ENCODE measurements around the gene PPM1F. TPM values are rescaled to one million over a fixed set of nuclear protein-coding genes. Genes with fewer than 3 reads are reported as not detected.

Gene PPM1F
- total RNA-seq, 1 experiment from 2014 or later: 21.1 TPM

DNA sequence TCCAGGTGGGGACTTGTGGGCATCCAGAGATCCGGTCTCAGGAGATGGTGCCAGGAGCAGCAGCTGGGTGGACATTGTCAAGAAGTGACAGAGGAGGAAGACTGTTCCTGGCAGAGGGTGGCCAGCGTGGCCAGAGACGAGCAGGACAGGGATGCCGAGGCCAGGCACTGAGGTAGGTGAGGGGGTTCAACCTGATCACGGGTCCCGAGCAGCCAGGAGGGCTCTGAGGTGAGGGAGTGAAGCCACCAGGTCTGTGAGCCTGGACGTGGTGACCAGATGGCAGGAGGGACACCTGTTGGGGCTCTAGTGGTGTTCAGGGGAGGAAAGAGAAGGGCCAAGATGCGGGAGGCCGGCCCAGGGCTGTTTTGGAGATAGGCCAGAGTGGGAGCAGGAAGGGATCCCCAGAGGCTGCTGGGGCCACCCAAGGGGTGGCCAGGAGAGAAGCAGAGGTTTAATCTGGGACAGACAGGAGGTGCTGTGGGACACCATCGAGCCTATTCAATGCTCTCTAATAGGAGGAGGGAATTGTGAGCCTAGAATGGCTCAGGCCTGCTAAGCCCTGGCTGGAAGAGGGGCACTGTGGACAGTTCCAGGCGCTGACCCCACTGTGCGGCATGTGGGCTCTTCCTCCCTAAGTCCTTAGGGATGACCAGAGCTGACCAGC is 6.3 kb downstream of the PPM1F start:
- no peak overlapping the region for H2BK12ac ChIP-seq (ENCODE audit: insufficient read length, low read depth, low read length)
- H3K27ac ChIP-seq (ENCODE audit: insufficient read length, low read depth, low read length): no peak overlapping the region
- H2BK20ac ChIP-seq (ENCODE audit: low read depth, low read length, poor library complexity, severe bottlenecking): no peak overlapping the region
- Mint-ChIP-seq H3K4me1 (peaks cover 10 to 20% of the 10 kb centered on the region in 2 experiments), H3K27me3 (ENCODE audit: low read depth) (peaks cover 9% of the 10 kb centered on the region), H3K9me3 (no peaks in the 10 kb centered on the region), H3K27ac (peak overlapping the region in 1 of 3 experiments; percentile 34; a peak in 2 of 7 replicates), H3K36me3 (ENCODE audit: insufficient read depth in 1 of 3, low read depth in 3 of 3) (peaks cover 6 to 17% (median 12%) of the 10 kb centered on the region in 3 experiments), H3K4me3 (no peak overlapping the region)
- no peaks in the 10 kb centered on the region for H3K23me2 ChIP-seq (ENCODE audit: insufficient read length, low read depth, low read length, poor library complexity, severe bottlenecking)
- no peak overlapping the region for H2BK5ac ChIP-seq (ENCODE audit: insufficient read length, low read length)
- no peak overlapping the region for H4K91ac ChIP-seq (ENCODE audit: insufficient read length, low read depth, low read length)
- DNase-seq: no peak
- no peaks in the 10 kb centered on the region for H3K9me3 ChIP-seq (ENCODE audit: control insufficient read depth, low read depth, low read length)
- H3T11ph ChIP-seq (ENCODE audit: low read length): no peak overlapping the region
- H2AK5ac ChIP-seq (ENCODE audit: insufficient read length, low read length): no peak overlapping the region
- WGBS (ENCODE audit: extremely low coverage, insufficient read length, low lambda C conversion rate): no CpG with 5 or more reads among the region's 12 CpGs
- H3K9ac ChIP-seq (ENCODE audit: extremely low read depth, insufficient read length, low read length): no peak overlapping the region
- TF ChIP-seq, protein P1, sequence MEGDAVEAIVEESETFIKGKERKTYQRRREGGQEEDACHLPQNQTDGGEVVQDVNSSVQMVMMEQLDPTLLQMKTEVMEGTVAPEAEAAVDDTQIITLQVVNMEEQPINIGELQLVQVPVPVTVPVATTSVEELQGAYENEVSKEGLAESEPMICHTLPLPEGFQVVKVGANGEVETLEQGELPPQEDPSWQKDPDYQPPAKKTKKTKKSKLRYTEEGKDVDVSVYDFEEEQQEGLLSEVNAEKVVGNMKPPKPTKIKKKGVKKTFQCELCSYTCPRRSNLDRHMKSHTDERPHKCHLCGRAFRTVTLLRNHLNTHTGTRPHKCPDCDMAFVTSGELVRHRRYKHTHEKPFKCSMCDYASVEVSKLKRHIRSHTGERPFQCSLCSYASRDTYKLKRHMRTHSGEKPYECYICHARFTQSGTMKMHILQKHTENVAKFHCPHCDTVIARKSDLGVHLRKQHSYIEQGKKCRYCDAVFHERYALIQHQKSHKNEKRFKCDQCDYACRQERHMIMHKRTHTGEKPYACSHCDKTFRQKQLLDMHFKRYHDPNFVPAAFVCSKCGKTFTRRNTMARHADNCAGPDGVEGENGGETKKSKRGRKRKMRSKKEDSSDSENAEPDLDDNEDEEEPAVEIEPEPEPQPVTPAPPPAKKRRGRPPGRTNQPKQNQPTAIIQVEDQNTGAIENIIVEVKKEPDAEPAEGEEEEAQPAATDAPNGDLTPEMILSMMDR (conservative IDR thresholded peaks at IDR 0.05): no peak
- H4K8ac ChIP-seq (replicated peaks; ENCODE audit: insufficient read length, low read depth, low read length): no peak overlapping the region
- H2BK15ac ChIP-seq (ENCODE audit: low read depth, low read length): no peak overlapping the region
- no peak overlapping the region for H3K4me2 ChIP-seq (ENCODE audit: insufficient read depth, insufficient read length, low read length)
- H3K79me2 ChIP-seq (ENCODE audit: insufficient read depth, low read length): no peaks in the 10 kb centered on the region
- no peak overlapping the region for H3K18ac ChIP-seq (ENCODE audit: insufficient read length, low read depth, low read length)
- H3K27me3 ChIP-seq (ENCODE audit: insufficient read depth, low read length): no peaks in the 10 kb centered on the region; the same call in 1 of the 2 replicates
- no peak overlapping the region for H2BK120ac ChIP-seq (ENCODE audit: low read depth, low read length, poor library complexity, severe bottlenecking)
- no peak overlapping the region for H3K14ac ChIP-seq (ENCODE audit: insufficient read depth, low read length)
- H3K23ac ChIP-seq (ENCODE audit: insufficient read length, low read depth, low read length): no peak overlapping the region
- H3K4me1 ChIP-seq (ENCODE audit: insufficient read depth, low read length): peaks cover 2% of the 10 kb centered on the region; the same call in 1 of the 2 replicates
- no peak overlapping the region for H4K5ac ChIP-seq (ENCODE audit: insufficient read length, low read depth, low read length)
- H3K56ac ChIP-seq (ENCODE audit: insufficient read length, low read depth, low read length): no peak overlapping the region
- no peak overlapping the region for H2AFZ ChIP-seq (ENCODE audit: low read length)
- H3K79me1 ChIP-seq (ENCODE audit: insufficient read depth, low read depth, low read length, poor library complexity, severe bottlenecking): no peaks in the 10 kb centered on the region
- H3K4ac ChIP-seq (ENCODE audit: low read depth, low read length): no peak overlapping the region
- no peaks in the 10 kb centered on the region for H4K20me1 ChIP-seq (ENCODE audit: control insufficient read depth, insufficient read depth, insufficient read length)

Data from H9 (cell line).